A673 (cell line): Measurements from ENCODE around the gene SPRR2A. TPM values are rescaled to one million over a fixed set of nuclear protein-coding genes. Genes with fewer than 3 reads are reported as not detected.

Source experiments
- BruUV-seq: library from RNA; stranded (reverse); fragments of 400-500 nt; replicated peaks from 2 replicates; lab custom pipeline; 2021; lab: Mats Ljungman, UMichigan
- CTCF ChIA-PET: fragments of 300-600 bp; sonication (Branson Sonifier 250); formaldehyde crosslinking; loops from one replicate; lab custom pipeline; 2022; ENCODE audit warnings: antibody characterized with exemption; lab: Charles Lee
- POLR2A ChIA-PET: fragments of 300-600 bp; sonication (Branson Sonifier 250); formaldehyde crosslinking; loops from one replicate; lab custom pipeline; 2022; ENCODE audit warnings: antibody characterized with exemption; ENCODE audit not compliant: low non-redundant PET; lab: Charles Lee
- DNase-seq: peaks from one replicate; pipeline ENCODE4 v3.0.0-alpha.2; 2015; ENCODE audit warnings: low spot score
- H3K27ac ChIP-seq: fragments of 200-600 bp; sonication (generic); 2 replicates; pipeline ENCODE4 v1.5.1; 2016; ENCODE audit warnings: mixed run types, low read depth, mild to moderate bottlenecking, mixed read lengths, antibody characterized with exemption, low read length; ENCODE audit not compliant: poor library complexity, severe bottlenecking
- H3K27me3 ChIP-seq: fragments of 200-600 bp; sonication (generic); replicated peaks from 2 replicates; pipeline ENCODE4 v1.6.1; 2017; ENCODE audit warnings: mixed run types, low read depth, mild to moderate bottlenecking, mixed read lengths, antibody characterized with exemption, low read length; ENCODE audit not compliant: insufficient read depth, poor library complexity
- H3K36me3 ChIP-seq: fragments of 200-600 bp; sonication (generic); 2 replicates; pipeline ENCODE4 v1.6.1; 2016; ENCODE audit warnings: mixed run types, mild to moderate bottlenecking, mixed read lengths, antibody characterized with exemption, low read length; ENCODE audit not compliant: insufficient read depth, poor library complexity, severe bottlenecking
- H3K4me1 ChIP-seq: fragments of 200-600 bp; sonication (generic); 2 replicates; pipeline ENCODE4 v1.6.1; 2017; ENCODE audit warnings: mixed run types, mild to moderate bottlenecking, mixed read lengths, antibody characterized with exemption, low read length; ENCODE audit not compliant: insufficient read depth, poor library complexity, severe bottlenecking
- H3K4me3 ChIP-seq: fragments of 200-600 bp; sonication (generic); 2 replicates; pipeline ENCODE4 v1.5.1; 2016; ENCODE audit warnings: low read depth, mixed run types, mild to moderate bottlenecking, mixed read lengths, low read length; ENCODE audit not compliant: poor library complexity, severe bottlenecking
- H3K9me3 ChIP-seq: fragments of 200-600 bp; sonication (generic); 2 replicates; pipeline ENCODE4 v1.6.1; 2016; ENCODE audit warnings: mixed run types, low read depth, mild to moderate bottlenecking, mixed read lengths, antibody characterized with exemption, low read length; ENCODE audit not compliant: poor library complexity, severe bottlenecking
- EZH2 ChIP-seq: fragments of 200-600 bp; sonication (generic); IDR thresholded peaks from 2 replicates; pipeline ENCODE4 v1.6.1; 2017; ENCODE audit warnings: borderline replicate concordance, low read depth, mild to moderate bottlenecking, mixed read lengths, antibody characterized with exemption, low read length; ENCODE audit not compliant: poor library complexity, severe bottlenecking
- intact Hi-C: fragments of 100-400 bp; cut with micrococcal nuclease; formaldehyde crosslinking; loops from one replicate; pipeline ENCODE4 v1.10.0; 2022; ENCODE audit not compliant: unreplicated experiment
- total RNA-seq: library from RNA; stranded (reverse); gene quantifications from 2 replicates; pipeline ENCODE4 v1.2.3, GENCODE V29; 2021
- TF ChIP-seq, protein P1 (sequence below): fragments of 300-800, 200-600 bp; sonication (generic); conservative IDR thresholded peaks from 2 replicates; pipeline ENCODE4 v1.5.1; 2017; ENCODE audit warnings: low read depth, mild to moderate bottlenecking, antibody characterized with exemption, low read length, moderate library complexity, mixed read lengths

Gene SPRR2A
- total RNA-seq, 1 experiment from 2014 or later = not detected

DNA sequence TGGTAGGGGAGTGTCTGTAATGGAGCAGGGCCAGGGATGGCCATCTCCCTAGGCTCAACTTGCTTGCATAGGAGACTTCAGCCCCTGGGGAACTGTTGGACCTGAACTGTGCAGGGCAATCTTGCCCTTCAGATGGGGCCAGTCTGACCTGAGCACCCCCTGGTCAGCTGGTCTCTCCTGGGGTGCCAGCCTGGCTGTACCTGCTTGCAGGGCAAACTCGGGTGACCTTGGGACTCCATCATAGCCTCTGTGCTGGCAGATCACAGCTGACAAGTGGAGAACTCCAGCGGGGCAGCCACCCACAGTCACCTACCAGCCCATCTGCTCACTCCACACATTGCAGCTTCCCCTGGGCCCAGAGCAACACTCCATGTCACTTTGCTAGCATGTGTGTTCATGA is 8.1 kb downstream of the SPRR2A start:
- Histone ChIP-seq H3K27me3 (peaks cover 45% of the 10 kb centered on the region), H3K4me3 (no peak overlapping the region), H3K36me3 (no peaks in the 10 kb centered on the region), H3K27ac (no peak overlapping the region), H3K4me1 (no peaks in the 10 kb centered on the region), H3K9me3 (no peaks in the 10 kb centered on the region)
- TF ChIP-seq, protein P1, sequence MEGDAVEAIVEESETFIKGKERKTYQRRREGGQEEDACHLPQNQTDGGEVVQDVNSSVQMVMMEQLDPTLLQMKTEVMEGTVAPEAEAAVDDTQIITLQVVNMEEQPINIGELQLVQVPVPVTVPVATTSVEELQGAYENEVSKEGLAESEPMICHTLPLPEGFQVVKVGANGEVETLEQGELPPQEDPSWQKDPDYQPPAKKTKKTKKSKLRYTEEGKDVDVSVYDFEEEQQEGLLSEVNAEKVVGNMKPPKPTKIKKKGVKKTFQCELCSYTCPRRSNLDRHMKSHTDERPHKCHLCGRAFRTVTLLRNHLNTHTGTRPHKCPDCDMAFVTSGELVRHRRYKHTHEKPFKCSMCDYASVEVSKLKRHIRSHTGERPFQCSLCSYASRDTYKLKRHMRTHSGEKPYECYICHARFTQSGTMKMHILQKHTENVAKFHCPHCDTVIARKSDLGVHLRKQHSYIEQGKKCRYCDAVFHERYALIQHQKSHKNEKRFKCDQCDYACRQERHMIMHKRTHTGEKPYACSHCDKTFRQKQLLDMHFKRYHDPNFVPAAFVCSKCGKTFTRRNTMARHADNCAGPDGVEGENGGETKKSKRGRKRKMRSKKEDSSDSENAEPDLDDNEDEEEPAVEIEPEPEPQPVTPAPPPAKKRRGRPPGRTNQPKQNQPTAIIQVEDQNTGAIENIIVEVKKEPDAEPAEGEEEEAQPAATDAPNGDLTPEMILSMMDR = no peak
- TF ChIP-seq EZH2 = no peak
- ChIA-PET POLR2A (no interaction called here), CTCF (no interaction called here)
- intact Hi-C loops = no loop called here
- no TSS peak for BruUV-seq
- no peak for DNase-seq

- ChIA-PET POLR2A (no interaction called here), CTCF (no interaction called here)
- Histone ChIP-seq H3K4me1 (no peaks in the 10 kb centered on the region), H3K9me3 (no peaks in the 10 kb centered on the region), H3K4me3 (no peak within 1 kb of the TSS), H3K27ac (no peak within 1 kb of the TSS), H3K27me3 (peaks cover 39% of the 10 kb centered on the region), H3K36me3 (no peaks in the 10 kb centered on the region)
- intact Hi-C loops = no loop called here
- no TSS peak for BruUV-seq
- peak; percentile 6 for DNase-seq
- TF ChIP-seq, protein P1 = no peak
- no peak for TF ChIP-seq EZH2
Observed at GRCh38 chr1:153040950-153041631, 16.2 kb downstream of the SPRR2A start, which contains the start of gene SPRR2D. TSS of gene SPRR2D (minus strand) at chr1:153041120. CDS start at chr1:153040346, 774 bp downstream.

DNA sequence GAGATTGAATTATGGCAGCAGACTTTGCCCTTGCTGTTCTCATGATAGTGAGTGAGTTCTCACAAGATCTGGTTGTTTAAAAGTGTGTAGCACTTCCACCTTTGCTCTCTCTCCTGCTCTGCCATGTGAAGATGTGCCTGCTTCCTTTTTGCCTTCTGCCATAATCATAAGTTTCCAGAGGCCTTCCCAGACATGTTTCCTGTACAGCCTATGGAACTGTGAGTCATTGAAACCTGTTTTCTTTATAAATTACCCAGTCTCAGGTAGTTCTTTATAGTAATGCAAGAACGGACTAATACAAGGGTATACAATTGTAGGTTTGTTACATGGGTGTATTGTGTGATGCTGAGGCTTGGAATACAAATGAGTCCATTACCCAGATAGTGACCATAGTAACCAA is 22.1 kb downstream of the SPRR2A start:
- no TSS peak for BruUV-seq
- H3K4me1 ChIP-seq = no peaks in the 10 kb centered on the region
- intact Hi-C loops = no loop called here
- ChIA-PET CTCF (no interaction called here), POLR2A (no interaction called here)
- H3K36me3 ChIP-seq = no peaks in the 10 kb centered on the region
- no peak overlapping the region for H3K4me3 ChIP-seq
- peaks cover 10% of the 10 kb centered on the region for H3K27me3 ChIP-seq
- no peak overlapping the region for H3K27ac ChIP-seq
- no peak for DNase-seq
- no peaks in the 10 kb centered on the region for H3K9me3 ChIP-seq
- TF ChIP-seq, protein P1 = no peak
- TF ChIP-seq EZH2 = no peak
